Stomach (tissue), 9 donors: Measurements from ENCODE around the gene ABR. TPM values are rescaled to one million over a fixed set of nuclear protein-coding genes. Genes with fewer than 3 reads are reported as not detected.

Experiments used
- DNase-seq, 2 donors: peaks; one replicate each; pipeline versions ENCODE4 v3.0.0 to v3.0.0-alpha.2; 2013 to 2019
- H3K27ac ChIP-seq, 5 donors: fragments of 200-600 bp in 4 of 5; sonication (generic) in 4 of 5; one replicate each; pipeline ENCODE4 v1.5.1; 2013 to 2019; ENCODE audit warnings: mild to moderate bottlenecking in 1 of 5, moderate library complexity in 1 of 5
- H3K27me3 ChIP-seq, 3 donors: fragments of 200-600 bp; sonication (generic); one replicate each; pipeline ENCODE4 v1.5.1; 2017 to 2019; ENCODE audit warnings: mixed run types in 1 of 3
- H3K36me3 ChIP-seq, 4 donors: fragments of 200-600 bp; sonication (generic); 1 replicate in 3 of 4; 2 replicates in 1 of 4; pipeline ENCODE4 v1.5.1; 2016 to 2019
- H3K4me1 ChIP-seq, 4 donors: fragments of 200-600 bp; sonication (generic); one replicate each; pipeline ENCODE4 v1.5.1; 2016 to 2019
- H3K4me3 ChIP-seq, 4 donors: fragments of 200-600 bp; sonication (generic) in 3 of 4; one replicate each; pipeline ENCODE4 v1.5.1; 2016 to 2019; ENCODE audit warnings: mild to moderate bottlenecking in 1 of 4
- H3K9me3 ChIP-seq, 4 donors: fragments of 200-600 bp; sonication (generic); one replicate each; pipeline ENCODE4 v1.5.1; 2016 to 2019
- EP300 ChIP-seq: sonication (generic); formaldehyde crosslinking; IDR thresholded peaks from one replicate; pipeline ENCODE4 v1.6.1; 2017; ENCODE audit warnings: antibody characterized with exemption
- POLR2A ChIP-seq, 4 donors: fragments of 450-650 bp; IDR thresholded peaks; one replicate each; pipeline ENCODE4 v1.6.1; 2016; ENCODE audit warnings: antibody characterized with exemption in 4 of 4, control low read depth in 2 of 4, mild to moderate bottlenecking in 1 of 4, moderate library complexity in 1 of 4
- POLR2AphosphoS5 ChIP-seq, 3 donors: sonication (generic); formaldehyde crosslinking; IDR thresholded peaks; one replicate each; pipeline ENCODE4 v1.6.1; 2016; ENCODE audit warnings: antibody characterized with exemption in 3 of 3
- WGBS, 5 donors: extraction: QIAGEN DNeasy Blood & Tissue Kit in 3 of 5; methylation state at CpG; one replicate each; pipeline versions ENCODE4 v1.1.5 to v1.1.7; 2013 to 2018; 5-methylcytosine and 5-hydroxymethylcytosine counted together
- intact Hi-C: fragments of 100-400 bp; cut with DNase I; formaldehyde crosslinking; loops from one replicate; pipeline ENCODE4 v1.15.1; 2023; ENCODE audit warnings: low total_unique reads
- polyA plus RNA-seq, 3 donors: library from polyadenylated mRNA; stranded (reverse); fragments of 200-250 nt; gene quantifications; one replicate each; pipeline ENCODE4 v1.2.3, GENCODE V29; 2013
- total RNA-seq, 5 donors: library from RNA; depleted of rRNA; stranded (reverse); fragments of >200 nt; gene quantifications; one replicate each; pipeline versions ENCODE4 v1.1.0 to v1.2.3, GENCODE V29; 2014 to 2016
- TF ChIP-seq, protein P1 (sequence below), 7 experiments: fragments of 450-650 bp in 4 of 7; fragments of 200-600 bp in 3 of 7; sonication (generic) in 3 of 7; IDR thresholded peaks; one replicate each; pipeline ENCODE4 v1.5.1; 2016 to 2019; ENCODE audit warnings: antibody characterized with exemption in 7 of 7, control low read depth in 2 of 7, mild to moderate bottlenecking in 1 of 7
- donor health status: healthy with polysubstance abuse.
- donor health status: Bipolar disorder and iron deficiency.
- donor health status: healthy.

Gene ABR
- total and polyA plus RNA-seq, 8 donors: 28.3 to 1,523 (median 73.4) TPM

DNA sequence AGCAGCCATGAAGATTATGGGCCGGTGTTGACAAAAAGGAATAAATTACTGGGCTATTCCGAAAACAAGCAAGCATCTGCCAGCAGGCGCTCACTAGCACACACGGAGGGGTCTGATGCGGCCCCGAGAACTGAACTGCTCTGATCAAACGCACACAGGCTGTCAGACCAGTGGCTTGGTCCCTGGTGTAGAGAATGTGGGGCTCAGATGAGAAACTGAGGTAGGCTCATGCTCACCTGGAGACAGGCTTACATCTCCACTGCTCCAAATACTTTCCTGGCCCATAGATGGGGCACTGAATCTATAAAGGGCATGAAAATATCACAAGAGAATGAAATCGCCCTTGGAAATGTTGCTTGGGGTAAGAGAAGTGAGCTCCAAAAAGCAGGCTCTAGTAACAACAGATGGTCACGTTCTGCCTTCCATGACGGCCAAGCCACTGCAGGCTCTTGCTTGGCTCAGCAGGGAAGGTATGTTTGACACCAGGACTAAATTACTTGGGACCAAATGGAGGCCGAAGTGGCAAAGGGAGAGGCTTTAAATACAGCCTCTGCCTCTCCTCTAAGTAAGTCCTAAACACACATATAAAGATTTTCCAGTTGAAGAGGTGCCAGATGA lies 5.4 kb downstream of the ABR start:
- no peak for DNase-seq
- Histone ChIP-seq H3K4me1 (peaks cover 22 to 37% (median 30%) of the 10 kb centered on the region in 4 donors), H3K27me3 (peaks cover 0 to 9% (median 0%) of the 10 kb centered on the region in 3 donors), H3K36me3 (peaks cover 0 to 14% (median 3%) of the 10 kb centered on the region in 4 donors), H3K27ac (peak overlapping the region in 2 of 5 donors; percentile 10 to 46), H3K9me3 (no peaks in the 10 kb centered on the region), H3K4me3 (no peak overlapping the region)
- intact Hi-C loops: no loop called here
- no peak for TF ChIP-seq POLR2AphosphoS5 (IDR thresholded peaks at IDR 0.05)
- TF ChIP-seq POLR2A (IDR thresholded peaks at IDR 0.05): no peak
- TF ChIP-seq, protein P1, sequence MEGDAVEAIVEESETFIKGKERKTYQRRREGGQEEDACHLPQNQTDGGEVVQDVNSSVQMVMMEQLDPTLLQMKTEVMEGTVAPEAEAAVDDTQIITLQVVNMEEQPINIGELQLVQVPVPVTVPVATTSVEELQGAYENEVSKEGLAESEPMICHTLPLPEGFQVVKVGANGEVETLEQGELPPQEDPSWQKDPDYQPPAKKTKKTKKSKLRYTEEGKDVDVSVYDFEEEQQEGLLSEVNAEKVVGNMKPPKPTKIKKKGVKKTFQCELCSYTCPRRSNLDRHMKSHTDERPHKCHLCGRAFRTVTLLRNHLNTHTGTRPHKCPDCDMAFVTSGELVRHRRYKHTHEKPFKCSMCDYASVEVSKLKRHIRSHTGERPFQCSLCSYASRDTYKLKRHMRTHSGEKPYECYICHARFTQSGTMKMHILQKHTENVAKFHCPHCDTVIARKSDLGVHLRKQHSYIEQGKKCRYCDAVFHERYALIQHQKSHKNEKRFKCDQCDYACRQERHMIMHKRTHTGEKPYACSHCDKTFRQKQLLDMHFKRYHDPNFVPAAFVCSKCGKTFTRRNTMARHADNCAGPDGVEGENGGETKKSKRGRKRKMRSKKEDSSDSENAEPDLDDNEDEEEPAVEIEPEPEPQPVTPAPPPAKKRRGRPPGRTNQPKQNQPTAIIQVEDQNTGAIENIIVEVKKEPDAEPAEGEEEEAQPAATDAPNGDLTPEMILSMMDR (IDR thresholded peaks at IDR 0.05): no peak
- TF ChIP-seq EP300: no peak
- 76 to 86% (median 83%) methylated on average over 11 of the region's 11 CpGs for WGBS, 5 donors

DNA sequence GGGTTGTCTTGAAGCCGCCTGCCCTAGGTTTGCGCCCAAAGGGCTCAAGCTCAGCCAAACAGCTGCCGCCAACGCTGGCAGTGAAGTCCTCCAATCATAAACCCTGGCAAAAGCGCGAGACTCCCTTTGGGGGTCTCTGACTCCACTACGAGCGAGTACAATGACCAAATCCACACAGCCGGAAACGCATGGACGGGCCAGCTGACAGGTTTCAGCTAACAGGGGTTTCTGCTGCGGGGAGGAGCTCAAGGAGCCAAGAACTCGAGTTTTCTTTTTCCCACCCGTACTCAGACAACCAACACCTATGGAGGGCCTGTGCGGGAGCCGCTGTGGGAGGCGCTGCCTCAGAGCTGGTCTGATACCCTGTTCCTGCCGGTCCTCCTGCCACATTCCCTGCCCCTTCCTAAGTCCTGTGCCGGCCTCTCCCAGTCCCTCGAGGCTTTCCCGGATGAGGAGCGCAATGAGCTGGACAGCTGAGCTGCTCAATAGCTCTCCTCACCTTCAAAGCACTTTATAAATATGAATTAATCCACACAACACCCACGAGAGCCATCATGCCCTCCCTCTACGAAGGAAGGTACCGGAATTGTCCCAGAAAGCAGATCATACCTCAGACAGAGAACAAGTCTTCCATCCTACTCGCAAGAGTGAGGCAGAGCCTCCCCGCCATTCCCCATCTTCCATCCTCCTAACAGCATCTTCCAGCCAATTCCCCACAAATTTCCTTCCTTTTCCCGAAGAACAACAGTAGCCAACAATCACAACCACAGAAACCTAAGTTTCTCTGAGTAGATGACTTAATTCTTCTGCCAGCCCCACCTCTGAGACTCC lies 6.1 kb downstream of the ABR start:
- H3K9me3 ChIP-seq: no peaks in the 10 kb centered on the region
- H3K27ac ChIP-seq: peak overlapping the region in 2 of 5 donors; percentile 10 to 46
- peaks cover 15 to 30% (median 23%) of the 10 kb centered on the region in 4 donors for H3K4me1 ChIP-seq
- 77 to 87% (median 82%) methylated on average over 28 of the region's 28 CpGs for WGBS, 5 donors
- H3K36me3 ChIP-seq: peaks cover 0 to 14% (median 3%) of the 10 kb centered on the region in 4 donors
- H3K27me3 ChIP-seq: peaks cover 0 to 2% (median 0%) of the 10 kb centered on the region in 3 donors
- no peak overlapping the region for H3K4me3 ChIP-seq
- DNase-seq: no peak
- intact Hi-C loops: no loop called here
- TF ChIP-seq EP300: no peak
- TF ChIP-seq, protein P1 (IDR thresholded peaks at IDR 0.05): no peak
- no peak for TF ChIP-seq POLR2A (IDR thresholded peaks at IDR 0.05)
- no peak for TF ChIP-seq POLR2AphosphoS5 (IDR thresholded peaks at IDR 0.05)

DNA sequence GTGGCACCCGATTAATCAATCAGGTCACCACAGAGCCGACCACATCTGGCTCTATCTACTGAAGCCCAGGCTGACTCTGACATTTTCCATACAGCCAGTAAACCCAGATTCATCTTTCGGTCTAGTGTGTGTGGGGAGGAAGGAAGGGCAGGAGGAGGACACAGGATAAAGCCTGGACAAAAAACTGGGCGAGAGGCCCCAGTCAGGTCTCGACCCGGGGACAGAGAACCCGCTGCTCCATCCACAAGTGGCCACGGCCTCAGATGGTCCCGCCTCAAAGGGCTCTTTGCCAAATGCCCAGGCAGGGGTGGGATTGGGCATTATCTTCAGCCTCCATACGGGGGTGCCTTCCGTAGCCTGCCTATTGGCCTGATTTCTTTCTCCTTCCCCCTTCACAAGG lies 7.8 kb downstream of the ABR start:
- intact Hi-C loops: no loop called here
- no peak for DNase-seq
- H3K27me3 ChIP-seq: no peaks in the 10 kb centered on the region
- 73 to 86% (median 82%) methylated on average over 11 of the region's 11 CpGs for WGBS, 5 donors
- peaks cover 0 to 13% (median 7%) of the 10 kb centered on the region in 4 donors for H3K4me1 ChIP-seq
- TF ChIP-seq POLR2A (IDR thresholded peaks at IDR 0.05) (no peak), POLR2AphosphoS5 (IDR thresholded peaks at IDR 0.05) (no peak), EP300 (no peak)
- TF ChIP-seq, protein P1 (IDR thresholded peaks at IDR 0.05): no peak
- H3K9me3 ChIP-seq: no peaks in the 10 kb centered on the region
- peaks cover 0 to 21% (median 3%) of the 10 kb centered on the region in 4 donors for H3K36me3 ChIP-seq
- H3K4me3 ChIP-seq: no peak overlapping the region
- no peak overlapping the region for H3K27ac ChIP-seq

DNA sequence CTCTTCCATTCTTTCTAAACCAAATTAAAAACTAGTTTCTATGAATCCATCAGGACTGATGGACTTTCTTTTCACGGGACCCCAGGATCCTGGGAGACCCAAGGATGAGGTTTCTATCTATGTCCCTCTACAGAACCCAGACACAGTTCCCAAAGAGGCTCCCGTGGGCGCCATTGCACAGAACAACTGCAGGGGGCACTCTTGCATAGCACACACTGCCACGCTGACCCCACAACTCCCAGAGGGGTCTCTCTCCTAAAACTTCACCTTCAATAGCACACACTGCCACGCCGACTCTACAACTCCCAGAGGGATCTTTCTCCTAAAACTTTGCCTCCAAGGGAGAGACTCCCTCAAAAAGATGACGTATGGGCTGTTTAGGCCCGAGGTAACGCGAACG lies 9.0 kb downstream of the ABR start:
- WGBS, 5 donors: 85 to 96% (median 88%) methylated on average over 11 of the region's 11 CpGs
- H3K27me3 ChIP-seq: no peaks in the 10 kb centered on the region
- no peak for DNase-seq

More for the DNA sequence above, 9.0 kb downstream of the ABR start:
- H3K27ac ChIP-seq: no peak overlapping the region
- H3K36me3 ChIP-seq: peaks cover 0 to 29% (median 3%) of the 10 kb centered on the region in 4 donors
- H3K9me3 ChIP-seq: no peaks in the 10 kb centered on the region
- intact Hi-C loops: no loop called here
- H3K4me3 ChIP-seq: no peak overlapping the region
- TF ChIP-seq EP300 (no peak), POLR2AphosphoS5 (IDR thresholded peaks at IDR 0.05) (no peak), POLR2A (IDR thresholded peaks at IDR 0.05) (no peak)
- TF ChIP-seq, protein P1 (IDR thresholded peaks at IDR 0.05): no peak
- peaks cover 0 to 7% (median 2%) of the 10 kb centered on the region in 4 donors for H3K4me1 ChIP-seq
